Mesenteric fat pad (tissue), 1 donor: ENCODE results near the gene CCDC80. TPM values are rescaled to one million over a fixed set of nuclear protein-coding genes. Genes with fewer than 3 reads are reported as not detected.
"Not testable (repeated sequence)": the region's sequence is repeated elsewhere in the genome, so short reads cannot be mapped to it uniquely, and the experiment has no call there.

Experiments used
- DNase-seq: peaks from one replicate; pipeline ENCODE4 v3.0.0-alpha.2; 2020; ENCODE audit warnings: low spot score
- total RNA-seq: library from RNA; stranded (reverse); fragmentation: NEBNext Ultra II Directional; extraction: Animal tissue kit (Norgen Biotek cat#: 25700); gene quantifications from one replicate; pipeline ENCODE4 v1.2.1, GENCODE V29; 2021
- donor health status: DM: yes; HTN: yes; CAD: no.

CCDC80 gene
- total RNA-seq, 1 donor from 2014 or later, result 426 TPM

DNA sequence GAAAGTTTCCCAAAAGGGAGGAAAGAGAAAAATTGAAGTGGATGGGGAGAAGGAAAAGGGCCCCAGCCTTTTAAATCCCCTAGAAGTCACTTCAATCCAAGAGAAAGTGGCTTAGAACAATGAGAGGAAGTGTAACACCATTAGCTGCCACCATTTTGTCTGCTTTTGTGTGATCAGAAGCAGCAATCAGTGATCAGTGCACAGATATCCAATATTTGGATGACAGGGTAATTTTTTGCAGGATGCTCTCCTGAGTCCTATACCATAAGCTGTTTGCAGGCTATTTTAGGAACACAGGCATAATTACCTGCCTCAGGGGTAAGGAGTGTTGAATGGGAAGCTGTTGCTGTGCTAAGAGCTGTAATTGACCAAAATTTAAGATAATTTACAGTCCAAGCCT, 47.7 kb downstream of the CCDC80 start:
- no peak for DNase-seq

DNA sequence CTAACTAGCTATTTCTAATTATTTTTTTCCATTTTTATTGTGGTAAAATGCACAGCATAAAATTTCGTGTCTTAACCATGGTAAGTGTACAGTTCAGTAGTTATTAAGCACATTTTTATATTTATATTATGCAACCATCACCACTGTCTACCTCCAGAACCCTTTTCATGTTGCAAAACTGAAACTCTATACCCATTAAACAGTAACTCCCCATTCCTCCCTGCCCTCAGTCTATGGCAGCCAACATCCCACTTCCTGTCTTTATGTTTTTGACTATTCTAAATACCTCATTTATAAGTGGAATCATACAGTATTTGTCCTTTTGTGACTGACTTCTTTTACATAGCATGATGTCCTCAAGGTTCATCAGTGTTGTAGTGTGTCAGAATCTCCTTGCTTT, 53.6 kb downstream of the CCDC80 start:
- no peak for DNase-seq

DNA sequence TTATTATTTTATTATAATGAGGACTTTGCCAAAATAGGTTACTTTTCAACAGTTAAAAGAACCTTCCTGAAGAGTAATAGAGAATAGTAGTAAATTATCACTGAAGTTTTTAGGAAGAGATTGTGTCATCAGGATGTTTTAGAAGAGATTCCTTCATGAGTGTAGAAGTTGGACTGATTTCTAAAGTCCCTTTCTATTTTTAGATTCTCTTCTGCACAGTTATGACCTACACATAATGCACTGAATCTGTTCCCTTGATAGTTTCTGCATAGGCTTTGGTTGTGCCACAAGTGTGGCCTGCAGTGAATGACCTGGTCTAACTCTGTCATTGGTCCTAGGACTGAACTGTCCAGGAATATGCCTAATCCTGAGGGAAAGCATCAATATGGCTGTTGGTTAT, 55.2 kb downstream of the CCDC80 start:
- no peak for DNase-seq

DNA sequence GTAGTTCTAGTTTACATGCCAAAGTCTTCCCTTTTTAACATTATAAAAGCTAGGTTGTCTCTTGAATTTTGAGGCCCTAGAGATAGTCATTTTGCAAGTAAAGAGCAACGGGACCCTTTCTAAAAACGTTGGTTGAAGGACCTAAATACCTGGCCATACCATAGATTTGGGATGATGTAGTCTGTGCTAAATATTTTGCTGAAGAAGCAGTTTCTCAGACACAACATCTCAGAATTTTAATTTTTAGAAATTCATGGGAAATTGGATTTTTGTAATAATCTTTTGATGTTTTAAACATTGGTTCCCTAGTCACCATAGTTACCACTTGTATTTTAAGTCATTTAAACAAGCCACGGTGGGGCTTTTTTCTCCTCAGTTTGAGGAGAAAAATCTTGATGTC, 57.8 kb downstream of the CCDC80 start:
- DNase-seq, result no peak

DNA sequence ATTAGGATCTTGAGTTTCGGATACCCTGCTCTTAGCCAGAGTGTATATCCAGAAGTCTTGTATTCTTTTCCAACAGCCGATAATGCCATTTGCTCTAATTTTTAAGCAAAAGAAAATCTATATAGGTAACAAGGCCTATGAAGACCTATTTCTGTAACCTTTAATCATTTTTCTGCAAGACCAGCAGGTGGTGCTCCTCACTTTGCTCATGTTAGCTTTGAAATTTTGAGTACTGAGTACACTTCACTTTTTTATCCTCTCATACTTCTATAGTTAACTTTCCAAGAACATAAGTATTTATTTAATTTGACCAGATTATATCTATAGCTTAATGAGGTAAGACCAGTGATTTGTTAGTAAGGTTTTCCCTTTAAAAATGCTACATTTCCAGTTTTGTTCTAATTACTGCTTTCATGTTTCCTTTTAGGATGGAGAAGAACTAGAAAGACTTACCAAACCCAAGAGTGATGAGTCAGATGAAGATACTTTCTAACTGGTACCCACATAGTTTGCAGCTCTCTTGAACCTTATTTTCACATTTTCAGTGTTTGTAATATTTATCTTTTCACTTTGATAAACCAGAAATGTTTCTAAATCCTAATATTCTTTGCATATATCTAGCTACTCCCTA, 58.6 kb downstream of the CCDC80 start:
- DNase-seq, result no peak

DNA sequence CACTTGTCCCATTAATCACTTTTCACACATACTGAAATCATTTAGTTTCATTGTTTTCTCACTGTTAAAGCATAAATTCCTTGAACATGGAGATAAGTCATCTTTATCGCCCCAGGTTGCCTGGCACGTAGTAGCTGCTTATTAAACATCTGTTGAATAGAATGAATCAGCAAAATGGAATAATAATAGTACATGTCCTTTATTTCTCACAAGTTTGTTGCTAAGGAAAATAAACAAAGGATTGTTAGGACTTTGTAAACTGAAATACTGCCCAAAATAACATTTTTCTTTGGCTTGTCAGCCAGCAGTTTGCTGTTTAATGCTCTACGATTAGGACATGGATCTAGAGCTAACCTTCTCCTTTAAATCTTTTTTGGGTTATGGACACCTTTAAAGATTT, 61.2 kb downstream of the CCDC80 start:
- DNase-seq, result no peak

DNA sequence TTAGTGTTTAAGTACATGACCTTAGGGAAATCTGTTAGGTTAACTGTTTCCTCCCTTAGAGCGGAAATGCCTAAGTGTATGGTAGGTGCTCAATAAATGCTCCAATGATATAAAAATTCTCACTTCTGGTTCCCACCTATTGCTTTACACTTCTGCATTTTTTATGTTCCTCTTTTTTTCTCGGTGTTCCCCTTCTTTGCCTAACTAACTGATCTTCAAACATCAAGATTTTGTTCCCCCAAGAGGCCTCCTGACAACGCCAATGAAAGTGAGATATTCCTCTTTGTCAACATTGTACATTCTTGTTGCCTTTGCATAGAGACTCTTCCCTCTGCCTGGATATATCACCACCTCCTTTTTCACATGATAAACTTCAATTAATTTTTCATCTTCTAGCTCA, 61.7 kb downstream of the CCDC80 start:
- DNase-seq, result no peak

DNA sequence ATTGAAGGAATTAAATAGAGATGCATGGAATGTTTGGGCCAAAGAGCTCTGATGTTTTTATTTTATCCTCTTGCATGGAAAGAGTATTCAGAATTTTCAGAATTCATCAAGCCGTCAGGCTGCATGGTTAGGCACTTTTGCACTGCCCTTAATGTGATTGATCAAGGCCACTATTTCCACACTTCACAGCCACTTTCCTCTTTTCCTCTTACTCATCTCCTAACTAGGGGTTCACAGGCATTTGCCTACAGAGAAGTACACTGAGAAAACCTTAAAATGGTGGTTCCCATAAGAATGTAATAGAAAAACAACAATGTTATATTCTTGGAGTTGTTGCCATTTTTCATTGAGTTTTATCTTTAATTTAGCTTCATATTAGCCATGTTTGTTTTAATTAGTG, 68.2 kb downstream of the CCDC80 start:
- DNase-seq, result no peak

DNA sequence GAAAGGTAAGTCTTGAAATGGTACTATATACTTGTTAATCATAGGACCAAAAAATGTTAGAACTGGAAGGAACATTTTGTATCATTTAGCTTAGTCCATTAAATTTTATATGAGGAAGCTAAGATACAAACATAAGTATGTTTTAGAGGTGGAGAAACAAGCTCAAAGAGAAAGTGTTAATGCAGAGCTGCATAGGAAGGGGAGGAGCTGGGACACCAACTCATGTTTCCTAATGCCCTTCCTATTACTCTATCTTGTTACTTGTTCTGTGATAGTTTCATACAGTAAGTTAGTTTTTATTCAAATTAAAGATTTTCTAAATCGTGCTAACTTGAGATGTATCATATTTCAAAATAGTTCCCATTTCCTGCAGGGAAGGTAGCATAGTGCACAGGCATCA, 71.7 kb downstream of the CCDC80 start:
- DNase-seq, result no peak

DNA sequence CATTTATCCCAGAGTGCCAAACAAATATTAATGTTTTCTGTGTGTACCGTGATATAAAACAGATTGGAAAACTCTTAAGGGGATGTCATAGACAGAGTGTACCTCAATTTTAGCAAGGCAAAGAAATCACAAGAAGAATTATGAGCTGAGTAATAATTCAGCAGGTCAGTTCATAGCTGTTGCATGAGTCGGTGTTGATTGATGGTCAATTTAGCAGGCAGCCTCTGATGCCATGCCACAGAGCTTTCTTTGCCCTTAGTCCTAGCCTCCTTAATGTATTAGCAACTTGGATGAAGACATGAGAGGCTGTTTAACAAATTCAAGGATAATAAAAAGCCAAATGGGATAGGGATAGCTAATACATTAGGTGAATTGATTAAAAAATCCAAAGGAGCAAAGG, 72.3 kb downstream of the CCDC80 start:
- no peak for DNase-seq

DNA sequence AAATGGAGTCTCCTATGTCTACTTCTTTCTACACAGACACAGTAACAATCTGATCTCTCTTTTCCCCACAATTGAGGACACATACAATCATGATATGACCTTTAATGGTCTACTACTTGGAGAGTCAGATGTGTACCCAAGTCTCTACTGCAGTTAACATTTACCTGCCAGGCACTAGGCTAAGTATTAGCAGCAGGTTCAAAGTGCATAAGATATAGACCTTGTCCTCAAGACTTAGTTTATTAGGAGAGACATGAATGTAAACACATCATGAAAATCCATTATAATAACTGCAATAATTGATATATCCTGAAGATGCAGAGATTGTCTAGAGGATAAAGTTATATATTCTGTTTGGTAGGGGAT, 76.0 kb downstream of the CCDC80 start:
- DNase-seq, result no peak

DNA sequence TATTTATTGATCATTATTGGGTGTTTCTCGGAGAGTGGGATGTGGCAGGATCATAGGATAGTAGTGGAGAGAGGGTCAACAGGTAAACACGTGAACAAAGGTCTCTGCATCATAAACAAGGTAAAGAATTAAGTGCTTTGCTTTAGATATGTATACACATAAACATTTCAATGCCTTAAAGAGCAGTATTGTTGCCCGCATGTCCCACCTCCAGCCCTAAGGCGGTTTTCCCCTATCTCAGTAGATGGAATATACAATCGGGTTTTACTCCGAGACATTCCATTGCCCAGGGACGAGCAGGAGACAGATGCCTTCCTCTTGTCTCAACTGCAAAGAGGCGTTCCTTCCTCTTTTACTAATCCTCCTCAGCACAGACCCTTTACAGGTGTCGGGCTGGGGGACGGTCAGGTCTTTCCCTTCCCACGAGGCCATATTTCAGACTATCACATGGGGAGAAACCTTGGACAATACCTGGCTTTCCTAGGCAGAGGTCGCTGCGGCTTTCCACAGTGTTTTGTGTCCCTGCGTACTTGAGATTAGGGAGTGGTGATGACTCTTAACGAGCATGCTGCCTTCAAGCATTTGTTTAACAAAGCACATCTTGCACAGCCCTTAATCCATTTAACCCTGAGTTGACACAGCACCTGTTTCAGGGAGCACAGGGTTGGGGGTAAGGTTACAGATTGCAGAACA, 76.5 kb downstream of the CCDC80 start:
- DNase-seq, result not testable (repeated sequence)

DNA sequence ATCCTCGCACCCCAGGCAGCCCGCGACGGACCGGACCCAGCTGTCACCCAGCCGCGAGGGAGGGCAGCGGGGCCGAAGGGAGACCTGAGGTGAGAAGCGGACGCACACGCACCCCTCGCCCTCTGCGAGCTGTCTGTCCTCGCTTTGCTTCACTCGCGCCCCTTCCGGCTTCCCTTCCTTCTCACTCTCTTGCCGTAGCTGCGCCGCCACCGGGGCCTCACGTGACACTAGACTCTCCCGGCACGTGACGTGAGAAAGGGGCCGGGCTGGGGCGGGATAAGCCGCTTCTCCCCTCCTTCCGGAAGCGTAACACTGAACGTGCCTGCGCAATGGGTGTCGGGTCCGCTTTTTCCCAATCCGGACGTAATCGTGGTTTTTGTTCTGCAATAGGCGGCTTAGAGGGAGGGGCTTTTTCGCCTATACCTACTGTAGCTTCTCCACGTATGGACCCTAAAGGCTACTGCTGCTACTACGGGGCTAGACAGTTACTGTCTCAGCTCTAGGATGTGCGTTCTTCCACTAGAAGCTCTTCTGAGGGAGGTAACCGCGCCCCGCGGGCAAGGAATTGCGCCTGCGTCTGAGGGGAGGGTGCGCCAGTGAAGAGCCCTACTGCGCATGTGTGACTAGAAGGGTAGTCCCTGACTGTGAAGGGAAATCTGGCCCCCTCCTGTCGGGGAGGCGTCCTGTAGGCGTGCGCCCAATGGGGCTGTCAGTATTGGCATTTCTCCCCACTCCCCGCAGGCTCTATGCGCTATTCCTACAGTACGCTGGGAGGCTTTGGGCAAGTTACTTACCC, 79.0 kb downstream of the CCDC80 start, which contains the start of the genes ATG3 and SLC35A5:
Gene ATG3, minus strand, starts transcription at position 229 of the 796 bp plus-strand sequence. CDS start 434 bp downstream, outside the sequence.
Gene SLC35A5, plus strand, starts transcription at position 312 of the 796 bp plus-strand sequence. CDS start 1,359 bp downstream, outside the sequence.
- peak; percentile 99 for DNase-seq

DNA sequence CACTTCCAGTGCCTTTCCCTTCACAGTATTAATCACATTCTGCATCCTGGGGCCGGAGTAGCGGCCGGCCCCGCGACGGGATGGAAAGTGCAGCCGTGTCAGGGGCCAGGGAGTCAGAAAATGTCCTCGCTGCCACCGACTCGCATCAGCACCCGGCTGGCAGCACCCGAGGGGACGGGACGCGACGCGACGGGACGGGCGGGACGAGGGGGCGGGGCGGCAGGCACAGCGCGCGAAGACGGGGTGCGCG, 79.5 kb downstream of the CCDC80 start:
- peak; percentile 93 for DNase-seq

DNA sequence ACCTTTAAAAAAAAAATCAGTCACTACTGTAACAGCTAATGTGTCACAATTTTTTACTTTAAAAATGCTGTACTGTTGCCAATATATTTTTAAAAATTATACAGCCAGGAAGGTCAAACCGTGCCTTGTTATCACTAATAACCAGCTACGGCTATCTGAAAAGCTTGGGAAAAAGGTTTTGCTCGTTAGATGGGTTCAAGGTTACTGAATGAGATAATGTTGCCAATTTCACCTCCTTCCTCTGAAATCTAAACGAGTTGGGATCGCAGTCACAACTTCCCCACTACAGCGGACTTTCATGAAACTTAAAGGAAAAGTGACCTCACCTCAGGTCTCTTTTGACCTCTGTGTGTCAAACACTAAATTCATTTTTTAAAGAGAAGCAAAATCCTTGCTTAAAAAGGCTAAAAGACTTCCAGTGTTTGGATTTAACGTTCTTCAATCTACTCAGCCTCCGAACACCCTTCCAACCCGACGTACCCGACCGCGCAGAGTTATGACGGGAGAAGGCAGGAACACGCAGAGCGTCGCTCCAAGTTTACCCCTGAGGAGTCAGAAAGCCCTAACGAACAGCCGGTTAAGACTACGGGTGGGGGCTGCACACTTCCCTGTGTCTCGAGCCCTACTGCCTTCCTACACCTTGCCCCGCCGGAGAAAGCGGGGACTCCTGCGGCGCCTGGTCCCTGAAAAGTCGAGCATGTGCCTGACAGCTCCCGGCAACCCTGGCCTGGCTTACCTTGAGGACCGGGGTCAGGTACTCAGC, 80.0 kb downstream of the CCDC80 start:
- DNase-seq, result no peak

DNA sequence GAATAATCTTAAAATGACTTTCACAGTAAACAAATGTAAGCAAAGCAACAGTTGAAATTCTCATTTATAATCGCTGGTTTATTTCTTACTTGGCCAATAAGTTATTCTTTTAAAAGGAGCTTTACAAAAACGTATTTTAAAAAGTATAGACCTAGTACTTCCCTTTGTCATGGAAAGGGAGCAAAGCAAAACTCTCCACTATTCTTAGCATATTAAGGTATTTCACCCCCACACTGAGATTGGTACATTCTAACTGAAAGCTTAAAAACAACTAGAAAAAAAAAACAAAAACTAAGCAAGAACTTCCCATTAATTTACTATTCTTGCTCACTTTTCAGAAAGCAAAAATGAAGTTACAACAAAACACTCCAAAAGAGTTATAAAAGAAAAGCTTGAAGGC, 80.6 kb downstream of the CCDC80 start:
- no peak for DNase-seq

DNA sequence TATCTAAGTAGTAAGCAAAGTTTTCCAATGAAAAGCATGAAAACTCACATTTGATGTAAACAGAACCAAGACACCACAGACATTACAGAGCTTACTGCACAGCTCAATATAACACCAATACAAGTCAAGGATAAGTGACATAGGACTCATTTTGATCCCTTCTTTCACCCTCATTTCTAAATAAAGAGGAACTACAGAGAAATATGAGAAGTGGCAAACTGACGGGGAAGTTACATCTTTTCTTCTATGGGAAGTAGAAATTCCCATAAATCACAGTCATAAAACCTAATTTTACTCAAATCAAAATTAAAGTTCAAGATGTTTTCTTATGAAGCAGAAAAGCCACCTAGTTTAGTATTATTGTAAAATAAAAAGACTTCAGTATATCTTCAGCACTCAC, 83.0 kb downstream of the CCDC80 start:
- DNase-seq, result no peak

DNA sequence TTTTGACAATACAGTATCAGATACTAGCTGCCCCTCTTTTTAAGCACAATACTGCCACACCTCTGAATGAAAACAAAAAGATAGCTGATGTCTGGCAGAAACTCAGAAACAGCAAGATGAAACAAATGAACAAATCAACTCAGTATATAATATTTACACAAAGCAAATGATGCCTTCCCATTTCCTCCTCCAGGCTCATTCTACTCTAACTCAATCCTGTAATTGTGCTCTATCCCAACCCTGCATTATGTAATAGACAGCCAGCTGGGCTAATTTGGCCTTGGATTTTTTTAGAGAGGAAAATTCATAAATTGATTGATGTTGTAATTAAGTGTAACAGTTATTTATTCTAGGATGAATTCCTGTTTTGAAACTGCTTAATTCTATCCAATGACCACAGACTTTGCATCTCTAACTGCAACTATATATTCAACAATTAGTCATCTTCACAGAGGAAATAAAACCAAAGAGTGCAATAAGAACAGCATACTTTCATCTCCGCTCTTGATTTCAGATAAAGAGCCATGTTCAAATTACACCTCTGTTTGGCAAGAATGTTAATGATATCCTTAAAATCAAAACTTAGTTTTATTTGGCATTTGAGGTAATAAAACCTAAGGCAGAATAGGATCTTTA, 85.3 kb downstream of the CCDC80 start:
- DNase-seq, result no peak

DNA sequence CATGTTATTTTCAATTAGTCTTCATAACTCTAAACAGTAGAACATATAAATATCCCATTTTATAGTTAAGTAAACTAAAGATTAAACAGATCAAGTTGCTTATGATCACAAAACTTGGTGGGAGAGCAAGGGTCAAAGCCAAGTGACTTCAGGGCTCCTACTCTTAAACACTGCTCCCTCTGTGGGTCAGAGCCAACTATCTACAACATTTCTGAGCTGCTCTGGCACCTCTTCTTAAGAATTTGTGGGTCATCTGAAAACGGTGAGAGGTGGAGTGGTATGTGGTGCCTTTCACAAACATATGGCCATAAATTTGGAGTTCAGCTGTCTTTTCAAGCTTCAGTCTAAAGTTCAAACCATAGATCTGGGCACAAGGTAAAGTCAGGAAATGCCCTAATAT, 90.1 kb downstream of the CCDC80 start:
- no peak for DNase-seq
